ENCODE measurements around the gene PRDM16.

DNA sequence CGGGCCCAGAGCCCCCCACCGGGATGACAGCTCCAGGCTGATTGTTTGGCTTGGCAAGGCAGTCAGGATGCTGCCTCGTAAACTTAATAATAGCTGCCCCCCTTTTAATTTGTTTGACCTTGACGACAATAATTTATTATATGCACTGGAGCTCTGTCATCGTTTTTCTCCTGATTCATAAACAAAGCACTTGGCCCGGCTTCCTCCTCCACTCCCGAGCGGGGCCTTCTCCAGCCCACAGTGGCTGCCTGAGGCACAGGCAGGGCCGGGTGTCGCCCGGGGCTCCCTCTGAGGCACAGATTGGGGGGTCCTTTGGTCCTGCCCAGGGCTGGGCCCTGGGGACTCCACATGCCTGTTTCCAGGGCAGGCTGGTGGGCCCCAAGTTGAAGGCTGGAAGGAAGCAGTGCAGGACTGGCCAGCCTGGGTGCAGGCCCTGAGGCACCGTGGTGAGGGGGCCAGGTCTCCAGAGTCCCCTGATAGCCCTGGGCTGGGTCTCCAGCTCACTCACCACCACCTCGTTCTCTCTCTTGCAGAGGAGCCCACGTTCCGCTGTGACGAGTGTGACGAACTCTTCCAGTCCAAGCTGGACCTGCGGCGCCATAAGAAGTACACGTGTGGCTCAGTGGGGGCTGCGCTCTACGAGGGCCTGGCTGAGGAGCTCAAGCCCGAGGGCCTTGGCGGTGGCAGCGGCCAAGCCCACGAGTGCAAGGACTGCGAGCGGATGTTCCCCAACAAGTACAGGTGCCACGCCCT lies 333.4 kb downstream of the PRDM16 start:
- TF ChIP-seq CTCF (IDR thresholded peaks at IDR 0.05; ENCODE audit: low read depth, low read length) (no peak), POLR2A (IDR thresholded peaks at IDR 0.05; ENCODE audit: extremely low read depth, insufficient read length) (no peak), MAX (IDR thresholded peaks at IDR 0.05; ENCODE audit: low read depth, low read length) (no peak)
